AG08396 (cell line): ENCODE measurements around the gene NAV3.

ENCODE experiments used
- DNase-seq: peaks from one replicate; pipeline ENCODE4 v3.0.0; 2012; ENCODE audit warnings: low spot score, mixed read lengths

NAV3 gene

DNA sequence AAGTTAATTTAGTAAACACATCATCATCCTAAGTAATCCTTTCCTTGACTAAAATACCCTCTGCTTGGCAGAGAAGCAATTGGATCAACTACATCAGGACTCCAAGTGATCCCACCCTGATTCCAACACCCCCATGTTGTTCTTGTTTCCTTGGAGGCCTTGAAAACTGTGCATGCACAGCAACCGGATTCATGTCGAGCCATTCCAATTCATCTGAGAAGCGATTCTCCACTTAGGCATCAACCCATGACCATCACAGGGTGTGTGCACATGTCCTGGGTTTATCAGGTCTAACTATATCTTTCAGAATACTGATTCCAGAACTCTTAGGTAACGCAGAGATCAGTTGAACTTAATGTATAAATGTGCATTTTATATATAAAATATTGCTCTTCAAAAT lies 163.0 kb downstream of the NAV3 start:
- DNase-seq = no peak

GRCh38 chr12:77995436-77996167 lies 164.9 kb downstream of the NAV3 start:
- DNase-seq = peak; percentile 46

DNA sequence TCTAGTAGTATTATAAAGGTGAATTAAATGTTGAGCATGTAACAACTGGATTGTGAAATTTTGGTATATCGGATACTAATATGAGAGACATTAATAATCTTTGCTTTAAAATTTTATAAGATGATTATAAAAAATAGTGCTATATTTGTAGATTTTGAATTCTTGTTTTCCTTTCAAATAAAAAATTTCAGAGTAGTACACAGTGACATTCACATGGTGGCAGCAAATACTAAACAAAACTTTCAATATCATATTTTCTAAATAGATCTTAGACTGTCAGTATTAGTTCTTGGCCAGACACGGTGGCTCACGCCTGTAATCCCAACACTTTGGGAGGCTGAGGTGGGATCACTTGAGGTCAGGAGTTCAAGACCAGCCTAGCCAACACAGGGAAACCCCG lies 166.0 kb downstream of the NAV3 start:
- DNase-seq = no peak

DNA sequence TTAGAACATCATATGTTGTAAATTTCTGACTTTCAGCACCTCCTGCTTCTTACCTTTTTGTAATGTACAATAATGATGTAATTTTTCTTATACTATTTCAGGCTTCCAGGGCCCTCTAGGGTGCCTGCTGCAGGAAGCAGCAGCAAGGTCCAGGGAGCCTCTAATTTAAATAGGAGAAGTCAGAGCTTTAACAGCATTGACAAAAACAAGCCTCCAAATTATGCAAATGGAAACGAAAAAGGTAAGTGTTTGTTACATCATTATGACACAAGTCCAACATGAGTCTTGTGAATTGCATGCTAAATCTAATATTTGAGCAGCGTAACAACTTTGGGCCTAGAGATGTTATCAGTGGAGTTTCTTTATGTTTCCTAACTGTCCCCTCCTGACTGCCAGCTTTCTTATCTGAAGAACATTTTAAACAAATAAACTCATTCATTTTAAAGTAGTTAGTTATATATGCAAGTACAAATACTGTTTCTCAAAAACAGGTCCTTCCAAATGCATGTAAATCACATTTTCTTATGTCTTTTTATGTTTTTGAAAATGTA lies 167.6 kb downstream of the NAV3 start:
- DNase-seq = no peak

- DNase-seq = no peak
Observed at GRCh38 chr12:77999074-77999715, 168.5 kb downstream of the NAV3 start.

DNA sequence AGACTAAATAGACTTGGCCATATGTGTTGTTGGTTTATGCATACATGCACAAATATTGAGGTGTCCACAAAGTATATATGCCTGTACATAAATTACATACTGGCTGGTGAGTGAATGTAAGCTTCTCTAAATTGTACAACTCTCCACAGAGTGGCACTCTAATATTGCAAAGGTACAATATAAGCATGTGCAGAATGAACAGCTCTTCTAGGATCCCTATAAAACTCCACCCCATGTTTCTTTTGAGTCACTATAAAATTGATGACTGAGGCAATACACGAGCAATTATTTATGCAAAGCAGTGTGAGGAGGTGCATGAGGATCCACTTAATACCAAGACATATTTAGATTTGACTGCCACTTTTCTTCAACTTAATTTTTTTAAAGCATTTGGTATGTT lies 172.2 kb downstream of the NAV3 start:
- no peak for DNase-seq

DNA sequence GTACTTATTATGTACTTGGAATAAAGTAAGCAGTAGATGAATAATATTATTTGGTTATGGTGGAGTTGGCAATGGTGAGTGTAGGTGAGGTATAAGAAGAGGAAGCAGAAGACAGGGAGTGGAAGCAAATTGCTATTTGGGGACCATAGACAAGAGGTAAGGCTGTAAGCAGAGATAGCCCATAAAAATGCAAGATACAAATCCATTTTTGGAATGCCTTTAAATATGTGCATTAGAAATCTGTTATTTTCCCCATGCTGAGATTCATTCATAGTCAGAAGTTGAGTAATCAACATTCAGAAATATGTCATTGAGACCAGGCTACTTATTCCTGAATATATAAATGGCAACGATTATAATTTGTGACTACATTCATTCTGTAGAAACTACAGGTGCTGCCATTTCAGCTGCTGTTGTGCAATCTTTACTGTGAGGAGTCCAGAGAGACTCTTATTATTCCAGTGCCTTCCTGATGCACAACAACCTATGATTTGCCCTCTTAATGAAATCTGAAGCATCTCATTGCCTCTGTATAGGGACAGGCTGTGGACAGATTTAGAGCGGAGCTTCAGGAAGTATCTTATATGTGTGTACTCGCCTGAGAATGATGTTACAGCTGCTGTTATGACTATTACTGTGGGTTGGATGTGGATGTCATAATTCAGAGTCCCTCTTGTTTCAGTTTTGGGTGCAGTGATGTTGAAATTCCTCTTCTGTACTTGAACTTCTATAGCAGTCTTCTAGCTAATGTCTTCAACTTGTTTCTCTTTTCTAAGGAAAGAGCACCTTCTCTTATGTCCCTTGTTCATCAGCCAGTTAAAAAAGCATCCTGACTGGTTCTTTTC lies 173.8 kb downstream of the NAV3 start:
- DNase-seq = no peak

GRCh38 chr12:78005094-78005492 lies 174.4 kb downstream of the NAV3 start:
- no peak for DNase-seq

DNA sequence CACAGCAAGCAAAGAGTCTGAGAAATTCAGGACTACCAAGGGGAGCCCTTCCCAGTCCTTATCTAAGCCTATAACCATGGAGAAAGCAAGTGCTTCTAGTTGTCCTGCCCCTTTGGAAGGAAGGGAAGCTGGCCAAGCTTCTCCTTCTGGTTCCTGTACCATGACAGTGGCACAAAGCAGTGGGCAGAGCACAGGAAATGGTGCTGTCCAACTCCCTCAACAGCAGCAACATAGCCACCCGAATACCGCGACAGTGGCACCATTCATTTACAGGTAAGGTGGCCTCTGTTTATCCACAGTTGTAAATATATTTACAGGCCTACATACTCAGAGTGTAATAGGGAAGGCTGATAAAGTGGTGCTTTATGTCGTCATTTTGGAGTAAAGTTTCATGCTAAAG lies 176.5 kb downstream of the NAV3 start:
- DNase-seq = no peak

DNA sequence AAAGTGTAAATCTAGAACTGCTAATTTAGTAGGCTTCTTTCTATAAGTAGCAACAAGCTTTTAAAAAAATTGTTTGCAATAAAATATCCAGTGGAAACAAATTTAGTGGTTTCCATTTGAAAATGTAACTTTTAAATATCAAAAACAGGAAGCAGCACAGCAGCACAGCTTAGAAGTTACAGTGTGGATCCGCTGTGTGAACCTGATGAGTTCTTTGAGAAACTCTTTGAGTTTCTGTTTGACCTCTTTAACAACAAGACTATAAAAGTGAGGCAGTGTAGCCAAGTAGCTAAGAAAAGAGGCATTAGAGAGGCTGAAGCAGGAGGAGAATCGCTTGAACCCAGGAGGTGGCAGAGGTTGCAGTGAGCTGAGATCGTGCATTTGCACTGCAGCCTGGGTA lies 178.3 kb downstream of the NAV3 start:
- no peak for DNase-seq

DNA sequence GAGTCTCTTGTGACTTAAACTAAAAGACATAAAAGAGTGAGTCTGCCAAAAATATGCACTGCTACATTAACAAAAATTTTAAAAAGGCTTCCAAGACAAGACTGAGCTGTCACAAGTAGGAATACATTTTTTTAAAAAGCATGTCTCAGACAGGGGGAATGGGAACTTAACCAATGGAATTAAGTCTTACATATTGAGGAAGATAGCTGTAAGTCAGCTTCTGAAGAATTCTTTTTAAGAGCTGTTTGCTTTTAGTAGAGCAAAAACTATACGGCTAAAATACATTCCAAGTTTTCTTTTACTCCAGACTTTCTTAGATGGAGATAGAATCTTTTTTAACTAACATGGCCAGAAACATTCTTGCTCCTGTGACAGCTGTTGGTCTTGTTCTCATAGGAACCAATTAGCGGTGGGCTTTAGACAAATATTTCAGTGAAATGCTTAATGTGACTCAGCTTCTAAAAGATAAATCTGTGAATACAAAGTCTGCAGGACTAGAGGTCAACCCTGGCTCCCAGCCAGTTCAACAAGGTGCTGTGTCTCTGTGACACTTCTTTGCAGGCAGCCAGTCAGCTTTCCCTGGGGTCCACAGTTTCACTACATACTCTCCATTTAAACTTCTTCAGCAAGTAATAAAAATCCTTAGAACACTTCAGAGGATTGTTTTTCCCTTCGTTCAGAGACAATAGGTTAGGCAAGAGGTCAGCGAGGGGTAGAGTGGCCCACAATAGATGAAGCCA lies 187.6 kb downstream of the NAV3 start:
- peak; percentile 27 for DNase-seq

GRCh38 chr12:78018939-78019338 lies 188.2 kb downstream of the NAV3 start:
- no peak for DNase-seq

DNA sequence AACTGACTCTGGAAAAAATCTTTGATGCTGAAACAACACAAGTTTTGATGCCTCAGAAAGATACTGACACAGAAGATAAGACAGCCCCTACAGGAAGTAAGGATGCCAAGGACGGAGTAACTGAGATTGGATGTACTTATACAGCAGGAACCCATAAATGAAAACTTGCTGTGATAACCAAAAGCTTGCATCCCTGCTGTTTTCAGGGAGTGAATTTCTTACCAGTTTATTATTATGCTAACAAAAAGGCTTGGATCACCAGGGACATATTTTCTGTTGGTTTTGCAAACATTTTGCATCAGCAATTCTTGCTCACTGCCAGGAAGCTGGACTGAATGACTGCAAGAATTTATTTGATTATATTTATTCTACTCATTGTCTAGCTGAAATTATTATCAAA lies 197.7 kb downstream of the NAV3 start:
- no peak for DNase-seq

- DNase-seq = peak; percentile 18
Observed at GRCh38 chr12:78034025-78034424, 203.3 kb downstream of the NAV3 start.

- DNase-seq = peak; percentile 23
Observed at GRCh38 chr12:78035901-78036606, 205.4 kb downstream of the NAV3 start.

- no peak for DNase-seq
Observed at GRCh38 chr12:78036874-78037273, 206.2 kb downstream of the NAV3 start.

- DNase-seq = no peak
Observed at GRCh38 chr12:78037707-78038106, 207.0 kb downstream of the NAV3 start.

- DNase-seq = no peak
Observed at GRCh38 chr12:78038541-78038940, 207.8 kb downstream of the NAV3 start.

GRCh38 chr12:78038986-78039385 lies 208.3 kb downstream of the NAV3 start:
- no peak for DNase-seq

DNA sequence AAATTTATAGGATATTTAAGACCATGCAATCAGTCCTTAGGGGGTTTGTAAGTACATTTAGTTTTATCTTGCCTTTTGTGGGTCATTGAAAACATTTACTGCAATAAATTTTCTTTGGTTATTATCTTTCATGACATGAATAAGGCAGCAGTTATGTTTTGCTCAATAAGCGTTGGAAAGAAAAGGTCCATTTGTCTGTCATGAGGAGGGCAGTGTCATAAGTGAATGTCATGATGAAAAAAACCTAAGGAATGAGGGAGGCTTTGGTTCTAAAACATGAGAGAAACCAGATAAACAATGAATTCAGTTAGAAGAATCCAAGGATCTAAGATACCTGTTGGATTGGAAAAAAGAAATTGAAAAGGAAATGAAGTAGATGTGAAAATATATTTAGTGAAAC lies 209.4 kb downstream of the NAV3 start:
- no peak for DNase-seq

GRCh38 chr12:78050790-78051189 lies 220.1 kb downstream of the NAV3 start:
- DNase-seq = no peak
